GM23338 (cell line): ENCODE measurements around the gene TRIM54. TPM values are rescaled to one million over a fixed set of nuclear protein-coding genes. Genes with fewer than 3 reads are reported as not detected.
"Not testable (repeated sequence)": the region's sequence is repeated elsewhere in the genome, so short reads cannot be mapped to it uniquely, and the experiment has no call there.

Experiments
- ATAC-seq: fragments of 200-7000 bp; cut with Tn5 transposase; 3 replicates; pipeline ENCODE4 v1.9.1; 2020
- DNase-seq: peaks from one replicate; pipeline ENCODE4 v3.0.0-alpha.2; 2015; ENCODE audit warnings: low spot score
- H2AFZ ChIP-seq: fragments of 200-600 bp; sonication (generic); 2 replicates; pipeline ENCODE4 v1.8.0; 2016; ENCODE audit warnings: antibody characterized with exemption, mild to moderate bottlenecking, moderate library complexity
- H3F3A ChIP-seq: fragments of 200-600 bp; sonication (generic); replicated peaks from 2 replicates; pipeline ENCODE4 v1.8.0; 2017; ENCODE audit warnings: antibody characterized with exemption, mixed run types, low read depth
- H3K27ac ChIP-seq: fragments of 200-600 bp; sonication (generic); 2 replicates; pipeline ENCODE4 v1.6.1; 2016; ENCODE audit warnings: low read depth
- H3K27me3 ChIP-seq: fragments of 200-600 bp; sonication (generic); 2 replicates; pipeline ENCODE4 v1.8.0; 2016; ENCODE audit warnings: mild to moderate bottlenecking, mixed run types, moderate library complexity; ENCODE audit not compliant: insufficient read depth
- H3K36me3 ChIP-seq: fragments of 200-600 bp; sonication (generic); 2 replicates; pipeline ENCODE4 v1.8.0; 2016; ENCODE audit warnings: mild to moderate bottlenecking; ENCODE audit not compliant: insufficient read depth
- H3K4me1 ChIP-seq: fragments of 200-600 bp; sonication (generic); 2 replicates; pipeline ENCODE4 v1.8.0; 2016; ENCODE audit warnings: mild to moderate bottlenecking, moderate library complexity; ENCODE audit not compliant: insufficient read depth
- H3K4me2 ChIP-seq: fragments of 200-600 bp; sonication (generic); 2 replicates; pipeline ENCODE4 v1.7.1; 2017; ENCODE audit warnings: mixed run types
- H3K4me3 ChIP-seq: fragments of 200-600 bp; sonication (generic); 2 replicates; pipeline ENCODE4 v1.6.1; 2016; ENCODE audit warnings: mixed run types
- H3K79me2 ChIP-seq: fragments of 200-600 bp; sonication (generic); replicated peaks from 2 replicates; pipeline ENCODE4 v1.8.0; 2017; ENCODE audit warnings: mild to moderate bottlenecking; ENCODE audit not compliant: insufficient read depth
- H3K9me2 ChIP-seq: fragments of 200-600 bp; sonication (generic); 2 replicates; pipeline ENCODE4 v1.8.0; 2017; ENCODE audit not compliant: insufficient read depth
- H4K20me1 ChIP-seq: fragments of 200-600 bp; sonication (generic); replicated peaks from 2 replicates; pipeline ENCODE4 v1.8.0; 2017; ENCODE audit warnings: mild to moderate bottlenecking; ENCODE audit not compliant: insufficient read depth
- H3K27ac Mint-ChIP-seq: 2 replicates; pipeline ENCODE4 v1.8.0; 2020; ENCODE audit warnings: inconsistent platforms, mild to moderate bottlenecking, moderate library complexity, mixed read lengths
- H3K27me3 Mint-ChIP-seq: 3 replicates; pipeline ENCODE4 v1.8.0; 2022; ENCODE audit warnings: low read depth, mild to moderate bottlenecking, moderate library complexity, mixed read lengths, inconsistent platforms; ENCODE audit not compliant: insufficient read depth, poor library complexity
- H3K36me3 Mint-ChIP-seq: 3 replicates; pipeline ENCODE4 v1.8.0; 2021; ENCODE audit warnings: low read depth, mild to moderate bottlenecking, inconsistent platforms, moderate library complexity, mixed read lengths
- H3K4me1 Mint-ChIP-seq: 3 replicates; pipeline ENCODE4 v1.8.0; 2020; ENCODE audit warnings: mild to moderate bottlenecking, inconsistent platforms, mixed read lengths
- H3K4me3 Mint-ChIP-seq: 3 replicates; pipeline ENCODE4 v1.8.0; 2021; ENCODE audit warnings: moderate library complexity, mild to moderate bottlenecking, inconsistent platforms, mixed read lengths
- H3K9me3 Mint-ChIP-seq: 3 replicates; pipeline ENCODE4 v1.8.0; 2020; ENCODE audit warnings: moderate library complexity, mild to moderate bottlenecking, inconsistent platforms, mixed read lengths
- CREB1 ChIP-seq: fragments of 250-450 bp; sonication (Bioruptor Pico); IDR thresholded peaks from 2 replicates; pipeline ENCODE4 v1.5.0; 2020; ENCODE audit warnings: low read depth, mild to moderate bottlenecking, moderate library complexity
- EZH2phosphoT487 ChIP-seq: fragments of 200-600 bp; sonication (generic); IDR thresholded peaks from one replicate; pipeline ENCODE4 v1.8.1; 2018; ENCODE audit warnings: antibody characterized with exemption; ENCODE audit not compliant: unreplicated experiment
- JUNB ChIP-seq: IDR thresholded peaks from one replicate; pipeline ENCODE4 v1.6.1; 2016; ENCODE audit warnings: antibody characterized with exemption; ENCODE audit not compliant: unreplicated experiment
- NANOG ChIP-seq: IDR thresholded peaks from 2 replicates; pipeline ENCODE4 v1.6.1; 2016; ENCODE audit warnings: antibody characterized with exemption, borderline replicate concordance
- POLR2AphosphoS5 ChIP-seq: IDR thresholded peaks from 2 replicates; pipeline ENCODE4 v1.6.1; 2016; ENCODE audit warnings: antibody characterized with exemption, low read depth
- STAT1 ChIP-seq: IDR thresholded peaks from one replicate; pipeline ENCODE4 v1.6.1; 2016; ENCODE audit warnings: antibody characterized with exemption; ENCODE audit not compliant: unreplicated experiment
- ZNF114 ChIP-seq: fragments of 250-450 bp; sonication (Bioruptor Pico); IDR thresholded peaks from 2 replicates; pipeline ENCODE4 v1.5.0; 2020; ENCODE audit warnings: mild to moderate bottlenecking, moderate library complexity
- ZNF331 ChIP-seq: fragments of 250-450 bp; sonication (Bioruptor Pico); IDR thresholded peaks from 2 replicates; pipeline ENCODE4 v1.5.0; 2020; ENCODE audit warnings: low read depth, mild to moderate bottlenecking, moderate library complexity
- polyA plus RNA-seq: library from polyadenylated mRNA; unstranded; fragments of >200 nt; fragmentation: Nextera tagmentation; extraction: Ambion mirVana; gene quantifications from 2 replicates; pipeline ENCODE4 v1.2.1, GENCODE V29; 2016
- total RNA-seq: library from RNA; depleted of rRNA; stranded (reverse); fragments of >200 nt; shearing (Covaris generic); gene quantifications from 2 replicates; pipeline ENCODE4 v1.2.3, GENCODE V29; 2014
- TF ChIP-seq, protein P1 (sequence below), 2 experiments: fragments of 200-600 bp in 1 of 2; sonication (generic) in 1 of 2; conservative IDR thresholded peaks; 2 replicates each; pipeline versions ENCODE4 v1.5.1 to v1.6.1; 2016 to 2017; ENCODE audit warnings: antibody characterized with exemption in 2 of 2, low read depth in 2 of 2, mild to moderate bottlenecking in 2 of 2, moderate library complexity in 1 of 2

Gene TRIM54
- total and polyA plus RNA-seq, 2 experiments from 2014 or later, result 1.6 to 3.3 TPM

- Mint-ChIP-seq H3K36me3 (peaks cover 27% of the 10 kb centered on the region), H3K27ac (peak overlapping the region; percentile 90), H3K27me3 (peaks cover 11% of the 10 kb centered on the region), H3K4me1 (peaks cover 34% of the 10 kb centered on the region), H3K4me3 (peak overlapping the region; percentile 57)
- Histone ChIP-seq H3F3A (peaks cover 12% of the 10 kb centered on the region), H3K4me3 (peak overlapping the region; percentile 71; the same call in 1 of the 2 replicates), H3K4me2 (peak overlapping the region; percentile 85), H3K4me1 (peaks cover 49% of the 10 kb centered on the region), H3K27ac (peak overlapping the region; percentile 85), H4K20me1 (peaks cover 30% of the 10 kb centered on the region), H3K79me2 (peaks cover 89% of the 10 kb centered on the region)
- H2AFZ ChIP-seq, H3K27me3 ChIP-seq, H3K36me3 ChIP-seq, H3K9me3 Mint-ChIP-seq, ATAC-seq, H3K9me2 ChIP-seq, DNase-seq: not testable (repeated sequence)
Measured at GRCh38 chr2:27353386-27353761, 71.1 kb downstream of the TRIM54 start.

GRCh38 chr2:27353762-27354596, 71.8 kb downstream of the TRIM54 start:
- no peak for TF ChIP-seq ZNF331 (CRISPR knock-in tag)
- no peak for TF ChIP-seq STAT1
- TF ChIP-seq JUNB, result no peak
- TF ChIP-seq CREB1, result no peak
- TF ChIP-seq, protein P1, sequence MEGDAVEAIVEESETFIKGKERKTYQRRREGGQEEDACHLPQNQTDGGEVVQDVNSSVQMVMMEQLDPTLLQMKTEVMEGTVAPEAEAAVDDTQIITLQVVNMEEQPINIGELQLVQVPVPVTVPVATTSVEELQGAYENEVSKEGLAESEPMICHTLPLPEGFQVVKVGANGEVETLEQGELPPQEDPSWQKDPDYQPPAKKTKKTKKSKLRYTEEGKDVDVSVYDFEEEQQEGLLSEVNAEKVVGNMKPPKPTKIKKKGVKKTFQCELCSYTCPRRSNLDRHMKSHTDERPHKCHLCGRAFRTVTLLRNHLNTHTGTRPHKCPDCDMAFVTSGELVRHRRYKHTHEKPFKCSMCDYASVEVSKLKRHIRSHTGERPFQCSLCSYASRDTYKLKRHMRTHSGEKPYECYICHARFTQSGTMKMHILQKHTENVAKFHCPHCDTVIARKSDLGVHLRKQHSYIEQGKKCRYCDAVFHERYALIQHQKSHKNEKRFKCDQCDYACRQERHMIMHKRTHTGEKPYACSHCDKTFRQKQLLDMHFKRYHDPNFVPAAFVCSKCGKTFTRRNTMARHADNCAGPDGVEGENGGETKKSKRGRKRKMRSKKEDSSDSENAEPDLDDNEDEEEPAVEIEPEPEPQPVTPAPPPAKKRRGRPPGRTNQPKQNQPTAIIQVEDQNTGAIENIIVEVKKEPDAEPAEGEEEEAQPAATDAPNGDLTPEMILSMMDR (conservative IDR thresholded peaks at IDR 0.05; ENCODE audit: low read depth in 2 of 2), result no peak
- TF ChIP-seq ZNF114 (CRISPR knock-in tag), result no peak

GRCh38 chr2:27354597-27354927, 72.3 kb downstream of the TRIM54 start:
- Histone ChIP-seq H3K4me2 (peak overlapping the region; percentile 85), H4K20me1 (peaks cover 25% of the 10 kb centered on the region), H3K79me2 (peaks cover 80% of the 10 kb centered on the region), H2AFZ (no peak overlapping the region), H3K4me1 (peaks cover 49% of the 10 kb centered on the region), H3K27me3 (no peaks in the 10 kb centered on the region), H3K9me2 (peaks cover 3% of the 10 kb centered on the region), H3K36me3 (peaks cover 3% of the 10 kb centered on the region; the same call in 1 of the 2 replicates), H3K4me3 (peak overlapping the region; percentile 71; the same call in 1 of the 2 replicates), H3F3A (peaks cover 12% of the 10 kb centered on the region), H3K27ac (peak overlapping the region; percentile 85)
- peak overlapping the region; percentile 96; the same call in 2 of the 3 replicates for H3K4me3 Mint-ChIP-seq
- H3K27me3 Mint-ChIP-seq, result peaks cover 9% of the 10 kb centered on the region
- peak overlapping the region; percentile 46 for H3K27ac Mint-ChIP-seq
- no peak for ATAC-seq
- peaks cover 12% of the 10 kb centered on the region for H3K9me3 Mint-ChIP-seq
- H3K36me3 Mint-ChIP-seq, result peaks cover 28% of the 10 kb centered on the region
- H3K4me1 Mint-ChIP-seq, result peaks cover 37% of the 10 kb centered on the region
- DNase-seq, result no peak
- TF ChIP-seq POLR2AphosphoS5 (no peak), JUNB (no peak), EZH2phosphoT487 (no peak), CREB1 (no peak), ZNF331 (CRISPR knock-in tag) (no peak), NANOG (no peak)

More at GRCh38 chr2:27353762-27354596, 71.8 kb downstream of the TRIM54 start:
- Histone ChIP-seq H3K4me3 (peak overlapping the region; percentile 71; the same call in 1 of the 2 replicates), H3K27ac (peak overlapping the region; percentile 85), H3K4me1 (peaks cover 49% of the 10 kb centered on the region), H3K36me3 (peaks cover 7% of the 10 kb centered on the region; the same call in 1 of the 2 replicates), H3K4me2 (peak overlapping the region; percentile 85), H3F3A (peaks cover 12% of the 10 kb centered on the region), H3K27me3 (no peaks in the 10 kb centered on the region), H3K9me2 (peaks cover 3% of the 10 kb centered on the region), H4K20me1 (peaks cover 30% of the 10 kb centered on the region), H3K79me2 (peaks cover 85% of the 10 kb centered on the region), H2AFZ (no peak overlapping the region)
- DNase-seq (no peak), ATAC-seq (no peak)
- Mint-ChIP-seq H3K4me1 (peaks cover 37% of the 10 kb centered on the region), H3K4me3 (peak overlapping the region; percentile 96), H3K9me3 (peaks cover 12% of the 10 kb centered on the region), H3K27me3 (peaks cover 11% of the 10 kb centered on the region), H3K36me3 (peaks cover 31% of the 10 kb centered on the region), H3K27ac (peak overlapping the region; percentile 90)
